ENCODE data around the gene TMEM63B.

GRCh38 chr6:44201200-44201599 lies 73.8 kb downstream of the TMEM63B start:
- no peak for TF ChIP-seq CTCF (IDR thresholded peaks at IDR 0.05 in 2 of 3, conservative IDR thresholded peaks at IDR 0.05 in 1 of 3; ENCODE audit: insufficient read depth in 2 of 3, low read depth in 1 of 3, low read length in 3 of 3)
- TF ChIP-seq ZFP91 (CRISPR knock-in tag; IDR thresholded peaks at IDR 0.05), result no peak
- no peak for TF ChIP-seq POLR2A (conservative IDR thresholded peaks at IDR 0.05)
- TF ChIP-seq SP1 (CRISPR knock-in tag; IDR thresholded peaks at IDR 0.05), result no peak
- TF ChIP-seq YY1 (IDR thresholded peaks at IDR 0.05; ENCODE audit: borderline replicate concordance in 1 of 3, control insufficient read depth in 1 of 3, extremely low read depth in 1 of 3, insufficient read depth in 3 of 3, insufficient read length in 1 of 3, insufficient replicate concordance in 2 of 3, low read depth in 1 of 3, low read length in 2 of 3), result no peak
- TF ChIP-seq POLR2AphosphoS5 (IDR thresholded peaks at IDR 0.05; ENCODE audit: control insufficient read depth, insufficient read depth, low read depth, low read length), result no peak
- TF ChIP-seq JUND (IDR thresholded peaks at IDR 0.05; ENCODE audit: borderline replicate concordance, low read depth, low read length), result no peak
- no peak for TF ChIP-seq JUND (tag; IDR thresholded peaks at IDR 0.05; ENCODE audit: borderline replicate concordance, low read depth, low read length)
